H9 (cell line): ENCODE data around the gene BAIAP2. TPM values are rescaled to one million over a fixed set of nuclear protein-coding genes. Genes with fewer than 3 reads are reported as not detected.
A peak's percentile ranks its signal among the peaks of the same experiment; 100 is the strongest.

ENCODE experiments used
- DNase-seq: peaks from one replicate; pipeline ENCODE4 v3.0.0-alpha.2; 2017
- H2AFZ ChIP-seq: one replicate; pipeline ENCODE4 v1.6.1; 2013; ENCODE audit warnings: mild to moderate bottlenecking, low read length, control low read depth, moderate library complexity
- H2AK5ac ChIP-seq: 2 replicates; pipeline ENCODE4 v1.6.1; 2013; ENCODE audit warnings: low read length, control low read depth, mixed read lengths; ENCODE audit not compliant: insufficient read length
- H2BK120ac ChIP-seq: one replicate; pipeline ENCODE4 v1.6.1; 2013; ENCODE audit warnings: low read depth, mild to moderate bottlenecking, low read length, control low read depth, inconsistent platforms; ENCODE audit not compliant: poor library complexity, severe bottlenecking
- H2BK12ac ChIP-seq: 2 replicates; pipeline ENCODE4 v1.6.1; 2013; ENCODE audit warnings: low read length, control low read depth, mixed read lengths, low read depth; ENCODE audit not compliant: insufficient read length
- H2BK15ac ChIP-seq: 2 replicates; pipeline ENCODE4 v1.6.1; 2013; ENCODE audit warnings: low read depth, low read length, control low read depth
- H2BK20ac ChIP-seq: one replicate; pipeline ENCODE4 v1.6.1; 2013; ENCODE audit warnings: low read depth, mild to moderate bottlenecking, low read length, control low read depth, inconsistent platforms; ENCODE audit not compliant: poor library complexity, severe bottlenecking
- H2BK5ac ChIP-seq: 2 replicates; pipeline ENCODE4 v1.6.1; 2013; ENCODE audit warnings: low read length, control low read depth, mixed read lengths; ENCODE audit not compliant: insufficient read length
- H3K14ac ChIP-seq: 2 replicates; pipeline ENCODE4 v1.6.1; 2013; ENCODE audit warnings: low read length, control low read depth; ENCODE audit not compliant: insufficient read depth
- H3K18ac ChIP-seq: 2 replicates; pipeline ENCODE4 v1.6.1; 2013; ENCODE audit warnings: low read depth, mild to moderate bottlenecking, mixed read lengths, low read length, control low read depth; ENCODE audit not compliant: insufficient read length
- H3K23ac ChIP-seq: 2 replicates; pipeline ENCODE4 v1.6.1; 2013; ENCODE audit warnings: low read length, control low read depth, mixed read lengths, low read depth; ENCODE audit not compliant: insufficient read length
- H3K23me2 ChIP-seq: 2 replicates; pipeline ENCODE4 v1.6.1; 2013; ENCODE audit warnings: low read depth, mild to moderate bottlenecking, mixed read lengths, low read length, control low read depth; ENCODE audit not compliant: insufficient read length, poor library complexity, severe bottlenecking
- H3K27ac ChIP-seq: 2 replicates; pipeline ENCODE4 v1.5.1; 2013; ENCODE audit warnings: low read length, control low read depth, mixed read lengths, low read depth; ENCODE audit not compliant: insufficient read length
- H3K27me3 ChIP-seq: 2 replicates; pipeline ENCODE4 v1.6.1; 2013; ENCODE audit warnings: low read length, control low read depth, inconsistent platforms; ENCODE audit not compliant: insufficient read depth
- H3K4ac ChIP-seq: 2 replicates; pipeline ENCODE4 v1.6.1; 2013; ENCODE audit warnings: low read depth, mild to moderate bottlenecking, control low read depth, inconsistent platforms, low read length, moderate library complexity
- H3K4me1 ChIP-seq: 2 replicates; pipeline ENCODE4 v1.6.1; 2013; ENCODE audit warnings: low read length, control low read depth, inconsistent platforms; ENCODE audit not compliant: insufficient read depth
- H3K4me2 ChIP-seq: 2 replicates; pipeline ENCODE4 v1.6.1; 2013; ENCODE audit warnings: low read length, control low read depth, mixed read lengths; ENCODE audit not compliant: insufficient read length, insufficient read depth
- H3K56ac ChIP-seq: 2 replicates; pipeline ENCODE4 v1.6.1; 2013; ENCODE audit warnings: low read depth, mild to moderate bottlenecking, mixed read lengths, low read length, control low read depth; ENCODE audit not compliant: insufficient read length
- H3K79me1 ChIP-seq: 2 replicates; pipeline ENCODE4 v1.6.1; 2013; ENCODE audit warnings: low read depth, mild to moderate bottlenecking, moderate library complexity, low read length, control low read depth, inconsistent platforms; ENCODE audit not compliant: insufficient read depth, poor library complexity, severe bottlenecking
- H3K79me2 ChIP-seq: 2 replicates; pipeline ENCODE4 v1.6.1; 2013; ENCODE audit warnings: low read length, control low read depth, inconsistent platforms; ENCODE audit not compliant: insufficient read depth
- H3K9ac ChIP-seq: 2 replicates; pipeline ENCODE4 v1.6.1; 2013; ENCODE audit warnings: low read length, control low read depth, mixed read lengths; ENCODE audit not compliant: insufficient read length; ENCODE audit errors: extremely low read depth
- H3K9me3 ChIP-seq: one replicate; pipeline ENCODE4 v1.6.1; 2013; ENCODE audit warnings: low read depth, low read length, inconsistent platforms; ENCODE audit not compliant: control insufficient read depth
- H3T11ph ChIP-seq: one replicate; pipeline ENCODE4 v1.6.1; 2013; ENCODE audit warnings: mild to moderate bottlenecking, low read length, control low read depth, inconsistent platforms
- H4K20me1 ChIP-seq: one replicate; pipeline ENCODE4 v1.6.1; 2013; ENCODE audit not compliant: control insufficient read depth, insufficient read length, insufficient read depth
- H4K5ac ChIP-seq: 2 replicates; pipeline ENCODE4 v1.6.1; 2013; ENCODE audit warnings: low read depth, mild to moderate bottlenecking, mixed read lengths, low read length, control low read depth; ENCODE audit not compliant: insufficient read length
- H4K8ac ChIP-seq: replicated peaks from 2 replicates; pipeline ENCODE4 v1.6.1; 2013; ENCODE audit warnings: low read length, control low read depth, mixed read lengths, low read depth; ENCODE audit not compliant: insufficient read length
- H4K91ac ChIP-seq: 2 replicates; pipeline ENCODE4 v1.6.1; 2013; ENCODE audit warnings: low read depth, mild to moderate bottlenecking, moderate library complexity, mixed read lengths, low read length, control low read depth; ENCODE audit not compliant: insufficient read length
- H3K27ac Mint-ChIP-seq, 3 experiments: 2 replicates in 2 of 3; 3 replicates in 1 of 3; pipeline ENCODE4 v1.8.0; 2020 to 2021; ENCODE audit warnings: mixed read lengths in 3 of 3, mild to moderate bottlenecking in 1 of 3, moderate library complexity in 1 of 3
- H3K27me3 Mint-ChIP-seq: 2 replicates; pipeline ENCODE4 v1.8.0; 2021; ENCODE audit warnings: low read depth, mild to moderate bottlenecking, moderate library complexity, mixed read lengths
- H3K36me3 Mint-ChIP-seq, 3 experiments: 2 replicates in 2 of 3; 3 replicates in 1 of 3; pipeline ENCODE4 v1.8.0; 2020 to 2021; ENCODE audit warnings: low read depth in 3 of 3, mixed read lengths in 3 of 3; ENCODE audit not compliant: insufficient read depth in 1 of 3
- H3K4me1 Mint-ChIP-seq, 2 experiments: 2 replicates each; pipeline ENCODE4 v1.8.0; 2020; ENCODE audit warnings: mixed read lengths in 2 of 2
- H3K4me3 Mint-ChIP-seq, 2 experiments: 2 replicates in 1 of 2; 3 replicates in 1 of 2; pipeline ENCODE4 v1.8.0; 2020 to 2021; ENCODE audit warnings: mild to moderate bottlenecking in 2 of 2, mixed read lengths in 2 of 2, moderate library complexity in 1 of 2
- H3K9me3 Mint-ChIP-seq, 2 experiments: 2 replicates in 1 of 2; 3 replicates in 1 of 2; pipeline ENCODE4 v1.8.0; 2020; ENCODE audit warnings: mild to moderate bottlenecking in 2 of 2, mixed read lengths in 2 of 2, moderate library complexity in 1 of 2
- whole genome bisulfite sequencing: extraction: QIAGEN DNeasy Blood & Tissue Kit; methylation state at CpG from one replicate; pipeline ENCODE4 v1.1.7; 2013; ENCODE audit warnings: missing lambda C conversion rate, low lambda C conversion rate, mixed read lengths; ENCODE audit not compliant: insufficient read length; ENCODE audit errors: extremely low coverage; 5-methylcytosine and 5-hydroxymethylcytosine counted together
- total RNA-seq: library from RNA; stranded (reverse); gene quantifications from 2 replicates; pipeline ENCODE4 v1.2.1, GENCODE V29; 2021
- TF ChIP-seq, protein P1 (sequence below): fragments of 200-600 bp; sonication (generic); conservative IDR thresholded peaks from 3 replicates; pipeline ENCODE4 v1.8.0; 2021; ENCODE audit warnings: antibody characterized with exemption, mild to moderate bottlenecking

Gene BAIAP2
- total RNA-seq, 1 experiment from 2014 or later = 27.8 TPM

GRCh38 chr17:81151278-81151677 is 116.3 kb downstream of the BAIAP2 start:
- no peak overlapping the region for H4K8ac ChIP-seq
- H3K56ac ChIP-seq = no peak overlapping the region
- no peak overlapping the region for H3K9ac ChIP-seq
- no peak overlapping the region for H2BK5ac ChIP-seq
- no peaks in the 10 kb centered on the region for H3K4me1 ChIP-seq
- H3K18ac ChIP-seq = no peak overlapping the region
- no peak overlapping the region for H2BK20ac ChIP-seq
- H4K91ac ChIP-seq = no peak overlapping the region
- H3K27me3 Mint-ChIP-seq = peaks cover 2% of the 10 kb centered on the region
- H3T11ph ChIP-seq = no peak overlapping the region
- no peak overlapping the region for H2BK12ac ChIP-seq
- H3K4me1 Mint-ChIP-seq = no peaks in the 10 kb centered on the region
- no peaks in the 10 kb centered on the region for H3K79me1 ChIP-seq
- H3K9me3 Mint-ChIP-seq = no peaks in the 10 kb centered on the region; a peak in 1 of 5 replicates
- H3K14ac ChIP-seq = no peak overlapping the region
- no peak overlapping the region for H3K4ac ChIP-seq
- H3K36me3 Mint-ChIP-seq = no peaks in the 10 kb centered on the region
- WGBS = no CpG with 5 or more reads among the region's 13 CpGs
- H2BK15ac ChIP-seq = no peak overlapping the region
- no peak overlapping the region for H2AK5ac ChIP-seq
- TF ChIP-seq, protein P1, sequence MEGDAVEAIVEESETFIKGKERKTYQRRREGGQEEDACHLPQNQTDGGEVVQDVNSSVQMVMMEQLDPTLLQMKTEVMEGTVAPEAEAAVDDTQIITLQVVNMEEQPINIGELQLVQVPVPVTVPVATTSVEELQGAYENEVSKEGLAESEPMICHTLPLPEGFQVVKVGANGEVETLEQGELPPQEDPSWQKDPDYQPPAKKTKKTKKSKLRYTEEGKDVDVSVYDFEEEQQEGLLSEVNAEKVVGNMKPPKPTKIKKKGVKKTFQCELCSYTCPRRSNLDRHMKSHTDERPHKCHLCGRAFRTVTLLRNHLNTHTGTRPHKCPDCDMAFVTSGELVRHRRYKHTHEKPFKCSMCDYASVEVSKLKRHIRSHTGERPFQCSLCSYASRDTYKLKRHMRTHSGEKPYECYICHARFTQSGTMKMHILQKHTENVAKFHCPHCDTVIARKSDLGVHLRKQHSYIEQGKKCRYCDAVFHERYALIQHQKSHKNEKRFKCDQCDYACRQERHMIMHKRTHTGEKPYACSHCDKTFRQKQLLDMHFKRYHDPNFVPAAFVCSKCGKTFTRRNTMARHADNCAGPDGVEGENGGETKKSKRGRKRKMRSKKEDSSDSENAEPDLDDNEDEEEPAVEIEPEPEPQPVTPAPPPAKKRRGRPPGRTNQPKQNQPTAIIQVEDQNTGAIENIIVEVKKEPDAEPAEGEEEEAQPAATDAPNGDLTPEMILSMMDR = no peak
- H3K27ac ChIP-seq = no peak overlapping the region
- H4K5ac ChIP-seq = no peak overlapping the region
- H3K4me3 Mint-ChIP-seq = no peak overlapping the region
- no peak overlapping the region for H2AFZ ChIP-seq
- H3K4me2 ChIP-seq = no peak overlapping the region
- H2BK120ac ChIP-seq = no peak overlapping the region
- H3K27me3 ChIP-seq = no peaks in the 10 kb centered on the region
- DNase-seq = no peak
- H4K20me1 ChIP-seq = no peaks in the 10 kb centered on the region
- no peaks in the 10 kb centered on the region for H3K9me3 ChIP-seq
- no peak overlapping the region for H3K23ac ChIP-seq
- H3K27ac Mint-ChIP-seq = peak overlapping the region in 2 of 3 experiments; percentile 38 to 93; a peak in 3 of 7 replicates
- no peaks in the 10 kb centered on the region for H3K23me2 ChIP-seq
- no peaks in the 10 kb centered on the region for H3K79me2 ChIP-seq
